ENCODE measurements around the gene MUC4.

The MUC4 gene

DNA sequence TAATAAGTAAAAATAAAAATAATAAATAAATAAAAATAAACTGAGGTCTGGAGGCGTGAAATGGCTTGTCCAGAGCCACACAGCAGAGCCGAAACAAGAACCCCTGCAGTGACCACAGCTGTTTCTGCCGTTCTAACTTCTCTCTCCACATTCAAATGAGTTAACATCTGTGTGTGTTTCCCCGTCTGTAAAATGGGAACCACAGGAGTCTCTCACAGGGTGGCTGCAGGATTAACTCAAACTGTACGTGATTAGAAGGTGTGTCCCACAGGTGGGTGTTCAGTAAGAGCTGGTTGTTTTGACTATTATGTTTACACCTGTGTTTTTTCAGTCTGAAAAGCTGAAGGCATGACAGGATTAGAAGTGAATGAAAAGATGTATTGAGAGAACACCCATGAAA lies 27.0 kb upstream of the MUC4 start:
- TF ChIP-seq MYC (IDR thresholded peaks at IDR 0.05; ENCODE audit: low read depth, low read length) = no peak
- TF ChIP-seq POLR2A (IDR thresholded peaks at IDR 0.05; ENCODE audit: extremely low read depth, insufficient read length) = no peak
- no peak for TF ChIP-seq CTCF (IDR thresholded peaks at IDR 0.05; ENCODE audit: low read depth, low read length)
- TF ChIP-seq, protein P1, sequence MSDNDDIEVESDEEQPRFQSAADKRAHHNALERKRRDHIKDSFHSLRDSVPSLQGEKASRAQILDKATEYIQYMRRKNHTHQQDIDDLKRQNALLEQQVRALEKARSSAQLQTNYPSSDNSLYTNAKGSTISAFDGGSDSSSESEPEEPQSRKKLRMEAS (IDR thresholded peaks at IDR 0.05; ENCODE audit: low read depth, low read length) = no peak
- no peak for DNase-seq (ENCODE audit: low read depth)
- H3K4me3 ChIP-seq (ENCODE audit: low read depth, low read length) = no peak overlapping the region

GRCh38 chr3:195836476-195837135 lies 24.9 kb upstream of the MUC4 start:
- no peak overlapping the region for H3K4me3 ChIP-seq (ENCODE audit: low read depth, low read length)
- no peak for DNase-seq (ENCODE audit: low read depth)
- TF ChIP-seq, protein P1 (IDR thresholded peaks at IDR 0.05; ENCODE audit: low read depth, low read length) = no peak
- TF ChIP-seq POLR2A (IDR thresholded peaks at IDR 0.05; ENCODE audit: extremely low read depth, insufficient read length) = no peak
- TF ChIP-seq MYC (IDR thresholded peaks at IDR 0.05; ENCODE audit: low read depth, low read length) = no peak
- no peak for TF ChIP-seq CTCF (IDR thresholded peaks at IDR 0.05; ENCODE audit: low read depth, low read length)

- no peak for TF ChIP-seq MYC (IDR thresholded peaks at IDR 0.05; ENCODE audit: low read depth, low read length)
- TF ChIP-seq POLR2A (IDR thresholded peaks at IDR 0.05; ENCODE audit: extremely low read depth, insufficient read length) = no peak
- no peak for TF ChIP-seq CTCF (IDR thresholded peaks at IDR 0.05; ENCODE audit: low read depth, low read length)
- TF ChIP-seq, protein P1 (IDR thresholded peaks at IDR 0.05; ENCODE audit: low read depth, low read length) = no peak
- DNase-seq (ENCODE audit: low read depth) = no peak
- H3K4me3 ChIP-seq (ENCODE audit: low read depth, low read length) = no peak overlapping the region
These were observed 24.1 kb upstream of the MUC4 start for GRCh38 chr3:195835791-195836190.

GRCh38 chr3:195834675-195835583 lies 23.2 kb upstream of the MUC4 start:
- DNase-seq (ENCODE audit: low read depth) = no peak
- no peak overlapping the region for H3K4me3 ChIP-seq (ENCODE audit: low read depth, low read length)
- no peak for TF ChIP-seq MYC (IDR thresholded peaks at IDR 0.05; ENCODE audit: low read depth, low read length)
- TF ChIP-seq, protein P1 (IDR thresholded peaks at IDR 0.05; ENCODE audit: low read depth, low read length) = no peak
- TF ChIP-seq POLR2A (IDR thresholded peaks at IDR 0.05; ENCODE audit: extremely low read depth, insufficient read length) = no peak
- no peak for TF ChIP-seq CTCF (IDR thresholded peaks at IDR 0.05; ENCODE audit: low read depth, low read length)

GRCh38 chr3:195829897-195830254 lies 18.1 kb upstream of the MUC4 start:
- DNase-seq (ENCODE audit: low read depth) = no peak
- TF ChIP-seq CTCF (IDR thresholded peaks at IDR 0.05; ENCODE audit: low read depth, low read length) (no peak), POLR2A (IDR thresholded peaks at IDR 0.05; ENCODE audit: extremely low read depth, insufficient read length) (no peak)
- TF ChIP-seq, protein P1 (IDR thresholded peaks at IDR 0.05; ENCODE audit: low read depth, low read length) = no peak
- H3K4me3 ChIP-seq (ENCODE audit: low read depth, low read length) = no peak overlapping the region
